Activated naive CD4-positive, alpha-beta T cell treated with anti-CD3 and anti-CD28 coated beads, Interleukin-2, amount 10 ng/mL, durations not matched to agents 7 days and 5 days (primary cell): Measurements from ENCODE around the gene GPR32.
"Not testable (repeated sequence)": the region's sequence is repeated elsewhere in the genome, so short reads cannot be mapped to it uniquely, and the experiment has no call there.

Experiments
- CTCF ChIA-PET: fragments of 350-600 bp; sonication (Branson Sonifier 250); formaldehyde crosslinking; loops from one replicate; lab custom pipeline; 2021; ENCODE audit warnings: antibody characterized with exemption; lab: Charles Lee
- DNase-seq: peaks from one replicate; pipeline ENCODE4 v3.0.0-alpha.2; 2020
- H3K27ac Mint-ChIP-seq: one replicate; pipeline ENCODE4 v1.8.0; 2021; ENCODE audit warnings: mild to moderate bottlenecking, moderate library complexity, mixed read lengths
- H3K27me3 Mint-ChIP-seq: one replicate; pipeline ENCODE4 v1.8.0; 2021; ENCODE audit warnings: mild to moderate bottlenecking, mixed read lengths
- H3K36me3 Mint-ChIP-seq: one replicate; pipeline ENCODE4 v1.8.0; 2021; ENCODE audit warnings: mixed read lengths
- H3K4me1 Mint-ChIP-seq: one replicate; pipeline ENCODE4 v1.8.0; 2021; ENCODE audit warnings: mixed read lengths
- H3K4me3 Mint-ChIP-seq: one replicate; pipeline ENCODE4 v1.8.0; 2021; ENCODE audit warnings: mild to moderate bottlenecking, moderate library complexity, mixed read lengths
- H3K9me3 Mint-ChIP-seq: one replicate; pipeline ENCODE4 v1.8.0; 2021; ENCODE audit warnings: mixed read lengths

Gene GPR32, protein sequence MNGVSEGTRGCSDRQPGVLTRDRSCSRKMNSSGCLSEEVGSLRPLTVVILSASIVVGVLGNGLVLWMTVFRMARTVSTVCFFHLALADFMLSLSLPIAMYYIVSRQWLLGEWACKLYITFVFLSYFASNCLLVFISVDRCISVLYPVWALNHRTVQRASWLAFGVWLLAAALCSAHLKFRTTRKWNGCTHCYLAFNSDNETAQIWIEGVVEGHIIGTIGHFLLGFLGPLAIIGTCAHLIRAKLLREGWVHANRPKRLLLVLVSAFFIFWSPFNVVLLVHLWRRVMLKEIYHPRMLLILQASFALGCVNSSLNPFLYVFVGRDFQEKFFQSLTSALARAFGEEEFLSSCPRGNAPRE

DNA sequence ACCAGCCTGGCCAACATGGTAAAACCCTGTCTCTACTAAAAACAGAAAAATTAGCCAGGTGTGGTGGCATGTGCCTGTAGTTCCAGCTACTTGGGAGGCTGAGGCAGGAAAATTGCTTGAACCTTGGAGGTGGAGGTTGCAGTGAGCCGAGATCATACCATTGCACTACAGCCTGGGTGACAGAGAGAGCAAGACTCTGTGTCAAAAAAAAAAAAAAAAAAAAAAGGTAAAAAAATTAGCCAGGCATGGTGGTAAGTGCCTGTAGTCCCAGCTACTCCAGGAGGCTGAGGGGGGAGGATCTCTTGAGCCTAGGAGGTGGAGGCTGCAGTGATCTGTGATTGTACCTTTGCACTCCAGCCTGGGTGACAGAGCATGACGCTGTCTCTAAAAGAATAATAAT lies at the start of gene GPR32:
Gene GPR32, plus strand, starts transcription at position 301 of the 400 bp plus-strand sequence. CDS start 137 bp downstream, outside the sequence.
- CTCF ChIA-PET, H3K27ac Mint-ChIP-seq, H3K9me3 Mint-ChIP-seq, H3K4me3 Mint-ChIP-seq, DNase-seq, H3K4me1 Mint-ChIP-seq, H3K36me3 Mint-ChIP-seq: not testable (repeated sequence)
- peaks cover 21% of the 10 kb centered on the region for H3K27me3 Mint-ChIP-seq

DNA sequence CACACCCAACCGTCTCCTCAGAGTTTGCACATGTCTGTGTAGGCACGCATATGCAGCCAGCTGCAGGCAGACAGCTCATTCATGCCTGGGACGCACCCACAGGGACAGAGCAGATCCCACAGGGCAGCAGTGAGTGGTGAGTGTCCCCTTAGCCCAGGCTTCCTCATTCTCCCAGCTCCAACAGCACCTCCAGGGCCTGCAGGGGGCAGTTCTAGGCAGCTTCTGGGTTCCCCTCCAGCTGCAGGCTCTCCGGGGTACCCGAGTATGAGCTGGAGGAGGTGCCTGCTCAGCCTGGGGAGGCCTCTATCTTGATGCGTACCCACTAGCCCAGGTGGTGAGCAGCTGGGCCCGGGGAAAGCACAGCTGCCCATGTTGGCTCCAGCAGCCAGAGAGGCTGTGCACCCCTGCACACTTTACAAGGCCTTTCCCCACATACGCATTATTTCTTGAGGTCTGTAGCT lies 49.3 kb upstream of the GPR32 start:
- no peak for DNase-seq
- no peak overlapping the region for H3K27ac Mint-ChIP-seq
- CTCF ChIA-PET: interaction anchor here (0.8 kb wide), 1 partner anchor 51 kb away, joined by 3 read pairs; no protein-coding TSS in a partner anchor
- no peak overlapping the region for H3K4me3 Mint-ChIP-seq
- peaks cover 96% of the 10 kb centered on the region for H3K27me3 Mint-ChIP-seq
- peaks cover 17% of the 10 kb centered on the region for H3K4me1 Mint-ChIP-seq
- H3K9me3 Mint-ChIP-seq: peaks cover 2% of the 10 kb centered on the region
- H3K36me3 Mint-ChIP-seq: no peaks in the 10 kb centered on the region

DNA sequence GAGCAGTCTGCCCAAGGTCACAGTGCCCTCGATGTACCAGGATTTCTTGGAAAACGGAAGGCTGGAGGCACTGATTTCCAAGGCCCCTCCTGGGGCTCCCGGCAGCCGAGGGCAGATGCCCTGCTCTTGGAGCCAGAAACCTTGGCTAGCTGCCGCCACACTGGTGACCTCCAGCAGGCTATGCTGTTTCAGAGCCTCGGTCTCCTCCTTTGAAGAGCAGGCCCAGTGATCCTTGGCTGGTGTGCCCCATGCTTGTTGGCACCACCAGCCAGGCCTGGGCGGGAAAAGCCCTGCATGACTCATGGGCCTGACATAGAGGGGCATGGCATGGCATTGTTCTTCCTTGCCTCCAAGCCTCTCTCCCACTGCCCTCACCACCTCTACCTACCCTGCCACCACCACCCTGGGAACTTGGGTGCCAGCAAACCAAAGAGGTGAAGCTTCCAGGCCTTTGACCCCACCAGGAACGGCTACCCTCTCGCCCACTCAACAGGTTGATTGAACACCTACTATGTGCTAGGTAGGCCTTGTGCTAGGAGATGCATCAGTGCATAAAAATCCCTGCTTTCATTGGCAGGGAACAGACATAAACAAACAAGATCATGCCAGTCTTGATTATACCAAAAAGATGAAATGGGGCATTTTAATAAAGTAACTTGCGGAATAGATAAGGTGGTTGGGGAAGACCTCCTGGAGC lies 48.7 kb upstream of the GPR32 start:
- CTCF ChIA-PET: interaction anchor here (0.8 kb wide), 1 partner anchor 52 kb away, joined by 3 read pairs; no protein-coding TSS in a partner anchor
- no peak overlapping the region for H3K27ac Mint-ChIP-seq
- H3K27me3 Mint-ChIP-seq: peaks cover 96% of the 10 kb centered on the region
- H3K9me3 Mint-ChIP-seq: peaks cover 4% of the 10 kb centered on the region
- DNase-seq: no peak
- H3K36me3 Mint-ChIP-seq: no peaks in the 10 kb centered on the region
- H3K4me3 Mint-ChIP-seq: no peak overlapping the region
- peaks cover 20% of the 10 kb centered on the region for H3K4me1 Mint-ChIP-seq

DNA sequence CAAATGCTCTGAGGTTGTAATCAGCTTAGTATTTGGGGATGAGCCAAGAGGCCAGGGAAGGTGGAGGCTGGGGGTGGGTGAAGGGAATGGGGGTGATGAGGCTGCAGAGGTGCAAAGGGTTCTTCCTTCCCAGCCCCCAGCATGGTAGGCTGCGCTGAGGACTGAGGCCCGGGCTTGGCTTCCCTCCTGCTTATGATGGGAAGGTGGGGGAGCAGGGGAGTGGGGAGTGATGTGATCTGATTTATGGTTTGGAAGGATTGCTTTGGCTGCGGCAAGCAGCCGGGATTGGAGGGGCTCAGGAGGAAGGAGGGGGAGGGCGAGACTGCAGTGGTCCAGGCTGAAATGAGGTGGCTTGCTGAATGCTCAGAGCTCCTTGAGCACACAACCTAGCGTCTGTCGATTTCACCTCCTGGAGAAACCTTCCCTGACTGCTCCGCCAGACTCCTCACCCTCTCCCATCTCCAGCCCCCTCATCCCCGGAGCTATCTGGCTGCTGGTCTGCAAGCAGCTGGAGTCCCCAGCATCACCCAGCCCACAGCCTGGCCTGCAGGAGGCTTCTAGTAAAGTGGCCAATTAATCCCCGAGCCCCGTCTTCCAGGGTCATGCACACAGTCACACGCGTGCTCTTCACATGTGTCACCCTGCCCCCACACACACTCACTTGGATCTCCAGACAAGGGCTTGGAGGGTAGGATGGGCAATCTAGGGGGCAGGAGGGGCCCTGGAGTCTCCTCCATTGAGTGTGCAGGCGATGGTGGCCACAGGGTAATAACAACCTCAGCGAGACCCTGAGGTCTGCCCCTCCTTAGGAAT lies 47.9 kb upstream of the GPR32 start:
- Mint-ChIP-seq H3K27me3 (peaks cover 94% of the 10 kb centered on the region), H3K4me3 (no peak overlapping the region)
- CTCF ChIA-PET: no interaction called here

DNA sequence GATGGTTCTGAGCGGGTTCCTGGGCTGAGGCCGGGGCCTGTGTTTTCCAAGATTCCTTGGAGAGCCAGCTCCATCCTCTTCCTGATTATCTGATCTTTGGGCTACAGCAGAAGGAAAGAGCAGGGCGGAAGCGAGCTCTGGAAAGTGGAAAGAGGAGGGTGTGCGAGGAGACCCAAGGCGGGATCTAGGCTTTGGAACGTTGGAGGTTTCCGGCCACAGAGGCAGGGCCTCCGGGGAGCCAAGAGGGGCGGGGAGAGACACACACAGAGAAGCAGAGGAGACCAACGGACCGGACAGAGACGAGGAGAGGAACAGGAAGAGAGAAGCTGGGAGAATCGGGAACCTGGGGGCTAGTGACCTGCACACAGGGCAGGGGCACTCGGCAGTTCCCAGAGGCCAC lies 47.2 kb upstream of the GPR32 start, which contains the start of gene CLEC11A:
Gene CLEC11A, plus strand, starts transcription at position 296 of the 400 bp plus-strand sequence. CDS start 162 bp downstream, outside the sequence.
- peak within 1 kb of the TSS; percentile 43 for H3K27ac Mint-ChIP-seq
- H3K27me3 Mint-ChIP-seq: peaks cover 94% of the 10 kb centered on the region
- no peaks in the 10 kb centered on the region for H3K36me3 Mint-ChIP-seq
- no peak for DNase-seq
- CTCF ChIA-PET: interaction anchor here (0.5 kb wide), 1 partner anchor 199 kb away, joined by 3 read pairs; no protein-coding TSS in a partner anchor
- peaks cover 5% of the 10 kb centered on the region for H3K9me3 Mint-ChIP-seq
- H3K4me3 Mint-ChIP-seq: peak within 1 kb of the TSS; percentile 75
- peaks cover 29% of the 10 kb centered on the region for H3K4me1 Mint-ChIP-seq

More for the DNA sequence above, 47.9 kb upstream of the GPR32 start:
- Mint-ChIP-seq H3K9me3 (peaks cover 4% of the 10 kb centered on the region), H3K4me1 (peaks cover 24% of the 10 kb centered on the region), H3K27ac (no peak overlapping the region), H3K36me3 (no peaks in the 10 kb centered on the region)
- DNase-seq: no peak

DNA sequence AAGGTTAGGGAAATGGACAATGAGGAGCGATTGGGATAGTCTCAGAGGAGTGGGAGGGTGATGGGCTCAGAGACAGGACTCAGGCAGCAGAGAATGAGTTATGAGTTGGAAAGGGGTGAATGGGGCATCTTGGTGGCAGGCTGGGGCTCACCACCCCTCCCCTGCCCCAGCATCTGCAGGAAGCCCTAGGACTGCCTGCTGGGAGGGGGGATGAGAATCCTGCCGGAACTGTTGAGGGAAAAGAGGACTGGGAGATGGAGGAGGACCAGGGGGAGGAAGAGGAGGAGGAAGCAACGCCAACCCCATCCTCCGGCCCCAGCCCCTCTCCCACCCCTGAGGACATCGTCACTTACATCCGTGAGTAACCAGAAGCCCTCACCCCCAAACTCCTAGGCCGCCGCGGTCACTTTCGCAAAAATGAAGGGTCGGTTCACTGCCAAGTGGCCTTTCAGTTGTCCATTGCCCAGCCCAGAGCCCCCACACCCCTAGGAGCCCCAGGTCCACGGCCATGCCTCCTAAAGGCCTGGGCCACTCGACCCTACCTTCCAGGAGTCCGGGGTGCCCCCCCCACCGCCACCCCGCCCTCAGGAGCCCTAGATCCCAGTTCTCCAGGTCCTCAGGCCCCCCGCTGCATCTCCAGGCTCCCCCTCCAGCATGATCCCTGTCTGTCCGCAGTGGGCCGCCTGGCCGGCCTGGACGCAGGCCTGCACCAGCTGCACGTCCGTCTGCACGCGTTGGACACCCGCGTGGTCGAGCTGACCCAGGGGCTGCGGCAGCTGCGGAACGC lies 46.3 kb upstream of the GPR32 start:
- no peak overlapping the region for H3K27ac Mint-ChIP-seq
- CTCF ChIA-PET: interaction anchor here (0.5 to 1.6 kb wide), 6 partner anchors 8 to 198 kb away, joined by 3 to 8 read pairs (median 4); no protein-coding TSS in a partner anchor

DNA sequence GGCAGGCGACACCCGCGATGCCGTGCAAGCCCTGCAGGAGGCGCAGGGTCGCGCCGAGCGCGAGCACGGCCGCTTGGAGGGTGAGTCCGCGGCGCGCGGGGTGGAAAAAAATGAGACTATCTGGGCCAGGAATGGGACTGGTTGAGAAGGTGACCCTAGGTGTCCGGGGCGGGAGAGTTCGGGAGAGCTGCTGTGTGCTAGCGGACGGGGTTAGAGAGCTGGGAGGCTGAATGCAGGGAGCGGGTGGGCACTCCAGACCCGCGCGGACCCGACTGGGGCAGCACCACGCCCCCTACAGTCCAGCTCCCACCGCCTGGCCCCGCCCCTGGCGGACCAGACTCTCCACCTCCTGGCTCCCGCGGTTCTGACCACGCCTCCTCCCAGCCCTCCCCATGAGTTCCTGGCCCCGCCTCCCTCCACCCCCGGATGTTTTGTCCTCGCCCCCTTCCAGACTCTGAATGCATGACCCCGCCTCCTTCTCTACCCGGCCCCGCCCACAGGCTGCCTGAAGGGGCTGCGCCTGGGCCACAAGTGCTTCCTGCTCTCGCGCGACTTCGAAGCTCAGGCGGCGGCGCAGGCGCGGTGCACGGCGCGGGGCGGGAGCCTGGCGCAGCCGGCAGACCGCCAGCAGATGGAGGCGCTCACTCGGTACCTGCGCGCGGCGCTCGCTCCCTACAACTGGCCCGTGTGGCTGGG lies 45.6 kb upstream of the GPR32 start:
- Mint-ChIP-seq H3K36me3 (no peaks in the 10 kb centered on the region), H3K27ac (peak overlapping the region; percentile 85), H3K27me3 (peaks cover 87% of the 10 kb centered on the region), H3K9me3 (peaks cover 8% of the 10 kb centered on the region), H3K4me3 (peak overlapping the region; percentile 75), H3K4me1 (peaks cover 34% of the 10 kb centered on the region)
- DNase-seq: peak; percentile 97
- CTCF ChIA-PET: interaction anchor here (0.8 to 1.6 kb wide), 9 partner anchors 9 to 197 kb away, joined by 3 to 8 read pairs (median 4); no protein-coding TSS in a partner anchor

More for the DNA sequence above, 46.3 kb upstream of the GPR32 start:
- Mint-ChIP-seq H3K9me3 (peaks cover 8% of the 10 kb centered on the region), H3K36me3 (no peaks in the 10 kb centered on the region), H3K4me3 (peak overlapping the region; percentile 75), H3K4me1 (peaks cover 34% of the 10 kb centered on the region), H3K27me3 (peaks cover 91% of the 10 kb centered on the region)
- DNase-seq: no peak

DNA sequence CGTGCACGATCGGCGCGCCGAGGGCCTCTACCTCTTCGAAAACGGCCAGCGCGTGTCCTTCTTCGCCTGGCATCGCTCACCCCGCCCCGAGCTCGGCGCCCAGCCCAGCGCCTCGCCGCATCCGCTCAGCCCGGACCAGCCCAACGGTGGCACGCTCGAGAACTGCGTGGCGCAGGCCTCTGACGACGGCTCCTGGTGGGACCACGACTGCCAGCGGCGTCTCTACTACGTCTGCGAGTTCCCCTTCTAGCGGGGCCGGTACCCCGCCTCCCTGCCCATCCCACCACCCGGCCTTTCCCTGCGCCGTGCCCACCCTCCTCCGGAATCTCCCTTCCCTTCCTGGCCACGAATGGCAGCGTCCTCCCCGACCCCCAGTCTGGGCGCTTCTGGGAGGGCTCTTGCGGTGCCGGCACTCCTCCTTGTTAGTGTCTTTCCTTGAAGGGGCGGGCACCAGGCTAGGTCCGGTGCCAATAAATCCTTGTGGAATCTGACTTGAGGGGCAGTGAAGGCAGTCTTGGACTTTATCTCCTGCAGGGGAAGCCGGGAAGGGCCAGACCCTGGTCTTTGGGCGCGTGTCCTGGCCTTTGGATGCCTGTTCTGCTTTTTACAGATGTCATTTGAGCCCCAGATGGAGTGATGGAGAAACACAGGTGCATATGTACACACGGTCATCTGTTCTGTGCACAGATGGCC lies 44.9 kb upstream of the GPR32 start:
- Mint-ChIP-seq H3K27ac (peak overlapping the region; percentile 85), H3K27me3 (peaks cover 84% of the 10 kb centered on the region), H3K9me3 (peaks cover 8% of the 10 kb centered on the region), H3K4me3 (peak overlapping the region; percentile 75), H3K4me1 (peaks cover 34% of the 10 kb centered on the region), H3K36me3 (no peaks in the 10 kb centered on the region)
- DNase-seq: no peak
- CTCF ChIA-PET: interaction anchor here (0.8 to 1.6 kb wide), 8 partner anchors 10 to 197 kb away, joined by 3 to 8 read pairs (median 4); no protein-coding TSS in a partner anchor

DNA sequence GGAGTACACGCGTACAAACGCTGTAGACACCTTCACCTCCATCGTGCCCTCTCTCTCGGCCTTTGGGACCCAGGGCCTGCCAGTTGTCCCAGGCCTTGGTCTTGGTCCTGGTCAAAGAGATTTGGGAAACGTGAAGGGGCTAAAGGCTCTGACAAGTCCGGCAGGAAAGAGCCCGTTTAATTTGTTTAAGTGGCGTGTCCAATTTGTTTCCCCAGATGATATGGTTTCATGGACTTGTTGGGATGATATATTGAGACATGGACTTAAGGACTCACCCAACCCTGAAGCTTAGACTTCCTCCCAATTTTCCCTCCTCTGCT lies 44.4 kb upstream of the GPR32 start:
- Mint-ChIP-seq H3K27ac (no peak overlapping the region), H3K4me3 (peak overlapping the region; percentile 41), H3K27me3 (peaks cover 79% of the 10 kb centered on the region), H3K4me1 (peaks cover 34% of the 10 kb centered on the region), H3K36me3 (no peaks in the 10 kb centered on the region), H3K9me3 (peaks cover 8% of the 10 kb centered on the region)
- CTCF ChIA-PET: no interaction called here
- DNase-seq: no peak

DNA sequence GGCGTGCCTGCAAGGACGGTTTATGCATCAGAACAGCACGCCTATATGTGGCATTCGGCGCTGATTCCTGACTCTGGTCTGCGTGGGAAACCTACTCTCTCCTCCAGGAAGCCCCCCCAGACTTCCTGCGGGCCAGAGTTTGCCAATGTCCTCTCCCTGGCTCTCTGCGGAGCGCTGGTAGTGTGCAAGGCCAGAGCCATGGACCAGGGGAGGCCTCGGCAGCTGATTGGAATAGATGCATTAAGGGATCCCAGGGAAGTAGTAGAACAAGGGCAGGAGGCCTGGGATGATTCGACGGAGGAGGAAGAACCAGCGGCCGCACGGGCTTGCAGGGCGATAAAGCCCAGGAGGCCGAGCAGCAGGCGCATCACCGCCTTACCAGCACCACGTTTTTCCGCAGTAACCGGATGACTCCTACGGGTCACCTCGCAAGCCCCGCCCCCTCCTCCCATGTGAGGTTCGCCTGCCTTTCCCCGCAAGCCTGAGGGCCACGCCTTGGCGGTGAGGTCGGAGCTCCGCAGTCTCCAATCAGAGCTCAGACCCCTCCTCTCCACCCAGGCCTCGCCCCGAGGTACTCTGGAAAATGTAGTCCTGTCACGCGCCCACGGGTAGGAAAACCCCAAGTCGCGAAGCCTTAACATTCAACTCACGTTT lies 42.1 kb upstream of the GPR32 start:
- CTCF ChIA-PET: no interaction called here
- Mint-ChIP-seq H3K4me1 (peaks cover 34% of the 10 kb centered on the region), H3K27ac (no peak overlapping the region)

DNA sequence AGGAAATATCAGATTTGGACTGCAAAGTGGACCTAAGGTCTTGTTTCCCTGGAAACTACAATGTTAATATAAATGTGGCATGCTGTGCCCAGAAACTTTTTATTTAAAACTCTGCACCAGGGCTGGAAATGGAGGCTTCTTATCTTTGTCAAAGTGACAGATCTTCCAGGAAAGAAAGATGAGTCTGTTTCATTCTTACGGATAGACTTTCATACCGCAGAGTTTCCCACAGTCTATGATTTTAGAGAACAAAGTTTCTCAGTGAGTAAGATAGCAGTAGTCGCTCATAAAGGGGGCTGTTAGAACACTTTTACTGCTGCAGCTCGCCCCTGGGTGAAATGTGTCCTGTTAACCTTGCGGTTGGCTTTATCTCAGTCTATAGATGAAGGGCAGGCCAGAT lies 40.4 kb upstream of the GPR32 start:
- no peak overlapping the region for H3K27ac Mint-ChIP-seq
- H3K27me3 Mint-ChIP-seq: peaks cover 54% of the 10 kb centered on the region
- H3K9me3 Mint-ChIP-seq: peaks cover 8% of the 10 kb centered on the region
- CTCF ChIA-PET: no interaction called here
- no peaks in the 10 kb centered on the region for H3K36me3 Mint-ChIP-seq
- no peak for DNase-seq
- no peak overlapping the region for H3K4me3 Mint-ChIP-seq
- H3K4me1 Mint-ChIP-seq: peaks cover 23% of the 10 kb centered on the region

More for the DNA sequence above, 42.1 kb upstream of the GPR32 start:
- H3K36me3 Mint-ChIP-seq: no peaks in the 10 kb centered on the region
- H3K4me3 Mint-ChIP-seq: no peak overlapping the region
- DNase-seq: peak; percentile 75
- H3K27me3 Mint-ChIP-seq: peaks cover 59% of the 10 kb centered on the region
- peaks cover 8% of the 10 kb centered on the region for H3K9me3 Mint-ChIP-seq

DNA sequence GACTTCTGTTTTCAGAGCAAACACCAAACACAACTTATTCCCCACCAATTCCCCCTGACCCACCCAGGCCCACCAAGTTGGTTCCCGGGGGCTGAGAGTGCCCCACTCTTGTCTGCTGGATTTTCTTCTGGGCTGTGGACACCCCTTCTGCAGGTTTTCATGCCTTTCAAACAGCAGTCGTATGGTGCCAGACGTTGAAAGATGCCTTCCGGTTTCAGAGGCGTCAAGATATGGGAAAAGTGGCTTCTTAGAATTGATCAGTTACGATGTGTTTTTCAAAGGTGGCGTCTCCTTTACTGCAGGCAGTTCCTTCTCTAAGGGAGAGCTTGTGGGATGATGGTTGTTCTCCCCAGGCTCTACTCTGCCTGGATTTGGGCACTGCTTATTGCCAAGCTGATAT lies 34.4 kb upstream of the GPR32 start:
- Mint-ChIP-seq H3K36me3 (no peaks in the 10 kb centered on the region), H3K4me3 (no peak overlapping the region), H3K9me3 (no peaks in the 10 kb centered on the region), H3K27me3 (peaks cover 24% of the 10 kb centered on the region), H3K4me1 (no peaks in the 10 kb centered on the region), H3K27ac (no peak overlapping the region)
- CTCF ChIA-PET: no interaction called here
- DNase-seq: no peak
